Neuron (in vitro differentiated cells): ENCODE measurements around the gene SLX4.

Experiments used
- H2AFZ ChIP-seq: one replicate; pipeline ENCODE4 v1.6.1; 2013; ENCODE audit warnings: low read depth, mild to moderate bottlenecking, inconsistent platforms, low read length, moderate library complexity
- H3K27me3 ChIP-seq: one replicate; pipeline ENCODE4 v1.6.1; 2013; ENCODE audit warnings: low read length; ENCODE audit not compliant: insufficient read depth
- H3K36me3 ChIP-seq: one replicate; pipeline ENCODE4 v1.6.1; 2013; ENCODE audit warnings: low read length; ENCODE audit not compliant: insufficient read depth
- H3K4me1 ChIP-seq: one replicate; pipeline ENCODE4 v1.6.1; 2013; ENCODE audit warnings: low read length; ENCODE audit not compliant: insufficient read depth
- H3K4me3 ChIP-seq: 2 replicates; pipeline ENCODE4 v1.5.1; 2013; ENCODE audit warnings: mild to moderate bottlenecking, low read length, moderate library complexity
- H3K9me3 ChIP-seq: one replicate; pipeline ENCODE4 v1.6.1; 2013; ENCODE audit warnings: low read length

SLX4 gene

DNA sequence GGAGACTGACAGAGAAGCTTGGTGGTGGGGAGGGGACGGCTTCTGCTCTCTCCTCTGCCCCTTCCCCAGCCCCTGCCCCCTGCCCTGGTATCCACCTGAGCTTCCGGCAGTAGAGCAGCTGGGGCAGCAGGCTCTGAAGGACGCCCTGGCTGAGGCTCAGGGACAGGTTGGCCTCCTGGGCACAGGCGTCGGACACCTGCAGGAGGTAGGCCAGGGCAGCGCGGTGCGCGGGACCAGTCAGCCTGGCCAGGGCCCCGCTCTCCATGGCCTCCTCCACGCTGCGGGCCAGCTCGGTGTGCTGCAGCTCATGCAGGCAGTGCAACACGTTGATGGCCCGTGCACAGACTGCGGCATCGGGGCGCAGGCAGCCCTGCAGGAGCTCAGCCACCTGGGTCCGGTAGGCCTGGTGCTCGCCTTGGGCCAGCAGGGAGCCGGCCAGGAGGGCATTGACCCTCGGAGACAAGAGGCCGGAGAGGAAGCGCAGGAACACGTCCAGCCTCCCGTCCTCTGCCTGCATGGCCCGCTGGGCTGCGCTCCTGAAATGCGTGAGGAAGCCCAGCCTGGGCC, 48.4 kb downstream of the SLX4 start:
- no peaks in the 10 kb centered on the region for H3K4me1 ChIP-seq
- H3K4me3 ChIP-seq, result no peak overlapping the region
- peaks cover 7% of the 10 kb centered on the region for H3K9me3 ChIP-seq
- no peak overlapping the region for H2AFZ ChIP-seq
- no peaks in the 10 kb centered on the region for H3K36me3 ChIP-seq
- H3K27me3 ChIP-seq, result no peaks in the 10 kb centered on the region

DNA sequence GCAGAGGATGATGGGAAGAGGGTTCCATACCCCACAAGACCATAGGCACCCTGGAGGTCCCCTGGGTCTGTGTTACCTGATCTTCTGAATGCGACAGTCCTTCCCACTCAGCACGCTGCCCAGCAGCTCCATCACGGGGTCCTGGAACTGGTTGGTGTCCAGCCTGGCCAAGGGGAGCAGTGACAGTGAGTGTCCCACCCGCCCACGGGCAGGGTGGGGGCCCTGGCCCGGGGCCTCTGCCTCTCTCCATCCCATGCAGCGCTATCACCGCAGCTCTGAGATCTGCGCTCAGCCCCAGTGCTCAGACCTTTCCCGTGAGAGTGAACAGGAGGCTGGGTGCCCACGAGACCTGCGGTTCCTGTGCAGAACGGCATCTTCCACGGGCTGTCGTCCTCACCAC, 49.8 kb downstream of the SLX4 start:
- Histone ChIP-seq H2AFZ (no peak overlapping the region), H3K9me3 (peaks cover 7% of the 10 kb centered on the region), H3K4me1 (no peaks in the 10 kb centered on the region), H3K27me3 (no peaks in the 10 kb centered on the region), H3K36me3 (no peaks in the 10 kb centered on the region), H3K4me3 (no peak overlapping the region)

DNA sequence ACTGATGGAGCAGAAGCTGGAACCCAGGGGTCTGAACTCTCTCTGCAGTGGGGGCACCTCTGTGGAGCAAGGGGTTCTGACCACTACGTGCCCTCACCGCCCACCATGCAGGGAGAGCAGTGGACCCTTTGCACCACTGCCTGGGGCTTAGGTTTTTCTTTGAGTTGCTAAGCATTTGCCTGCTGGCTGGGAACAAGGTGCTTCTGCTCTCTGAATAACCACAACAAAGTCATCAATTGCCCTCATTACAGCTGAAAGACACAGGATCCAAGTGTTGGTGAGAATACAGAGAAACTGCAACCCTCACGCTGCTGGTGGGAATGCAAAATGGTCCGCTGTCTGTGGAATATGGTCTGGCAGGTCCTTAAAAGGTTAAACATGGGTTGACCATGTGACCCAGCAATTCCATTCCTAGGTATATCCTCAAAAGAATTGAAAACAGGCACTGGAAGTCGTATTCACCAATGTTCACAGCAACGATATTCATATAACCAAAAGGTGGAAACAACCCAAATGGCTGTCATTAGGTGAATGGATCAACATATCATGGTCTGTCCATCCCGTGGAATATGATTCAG, 57.0 kb downstream of the SLX4 start:
- Histone ChIP-seq H3K27me3 (no peaks in the 10 kb centered on the region), H2AFZ (no peak overlapping the region), H3K36me3 (no peaks in the 10 kb centered on the region), H3K4me3 (no peak overlapping the region), H3K4me1 (peaks cover 4% of the 10 kb centered on the region), H3K9me3 (no peaks in the 10 kb centered on the region)

DNA sequence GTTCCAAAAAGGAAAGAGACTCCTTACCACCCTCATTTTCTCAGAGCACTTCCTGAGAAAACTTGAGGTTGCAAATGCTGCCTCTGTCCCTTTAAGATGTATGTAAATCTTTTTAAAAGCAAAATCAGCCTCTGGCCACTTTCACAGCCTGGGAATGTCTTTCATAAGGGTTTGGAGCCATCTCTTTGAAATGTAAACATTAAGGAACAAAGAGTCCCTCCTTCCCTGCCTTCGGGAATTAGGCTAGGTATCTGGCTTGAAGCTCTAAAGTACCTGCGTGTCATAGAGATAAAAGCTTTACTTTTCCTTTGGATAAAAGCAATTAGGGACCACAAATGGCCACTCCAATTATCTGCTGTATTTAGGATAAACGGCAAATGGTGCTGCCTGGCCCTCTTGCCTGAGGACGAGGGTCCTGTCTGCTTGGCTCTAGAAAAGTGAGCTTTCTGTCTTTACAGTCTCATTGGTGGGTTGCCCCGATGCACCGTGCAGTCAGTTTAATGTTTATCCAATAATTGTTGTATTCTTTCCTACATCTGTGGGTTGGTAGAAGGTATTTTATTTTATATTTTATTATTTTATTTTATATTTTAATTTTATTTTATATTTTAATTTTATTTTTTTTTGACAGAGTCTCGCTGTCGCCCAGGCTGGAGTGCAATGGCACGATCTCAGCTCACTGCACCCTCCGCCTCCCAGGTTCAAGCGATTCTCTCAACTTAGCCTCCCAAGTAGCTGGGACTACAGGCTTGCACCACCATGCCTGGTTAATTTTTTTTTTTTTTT, 58.1 kb downstream of the SLX4 start:
- Histone ChIP-seq H3K4me1 (peaks cover 4% of the 10 kb centered on the region), H3K36me3 (no peaks in the 10 kb centered on the region), H2AFZ (no peak overlapping the region), H3K4me3 (no peak overlapping the region), H3K9me3 (no peaks in the 10 kb centered on the region), H3K27me3 (no peaks in the 10 kb centered on the region)

DNA sequence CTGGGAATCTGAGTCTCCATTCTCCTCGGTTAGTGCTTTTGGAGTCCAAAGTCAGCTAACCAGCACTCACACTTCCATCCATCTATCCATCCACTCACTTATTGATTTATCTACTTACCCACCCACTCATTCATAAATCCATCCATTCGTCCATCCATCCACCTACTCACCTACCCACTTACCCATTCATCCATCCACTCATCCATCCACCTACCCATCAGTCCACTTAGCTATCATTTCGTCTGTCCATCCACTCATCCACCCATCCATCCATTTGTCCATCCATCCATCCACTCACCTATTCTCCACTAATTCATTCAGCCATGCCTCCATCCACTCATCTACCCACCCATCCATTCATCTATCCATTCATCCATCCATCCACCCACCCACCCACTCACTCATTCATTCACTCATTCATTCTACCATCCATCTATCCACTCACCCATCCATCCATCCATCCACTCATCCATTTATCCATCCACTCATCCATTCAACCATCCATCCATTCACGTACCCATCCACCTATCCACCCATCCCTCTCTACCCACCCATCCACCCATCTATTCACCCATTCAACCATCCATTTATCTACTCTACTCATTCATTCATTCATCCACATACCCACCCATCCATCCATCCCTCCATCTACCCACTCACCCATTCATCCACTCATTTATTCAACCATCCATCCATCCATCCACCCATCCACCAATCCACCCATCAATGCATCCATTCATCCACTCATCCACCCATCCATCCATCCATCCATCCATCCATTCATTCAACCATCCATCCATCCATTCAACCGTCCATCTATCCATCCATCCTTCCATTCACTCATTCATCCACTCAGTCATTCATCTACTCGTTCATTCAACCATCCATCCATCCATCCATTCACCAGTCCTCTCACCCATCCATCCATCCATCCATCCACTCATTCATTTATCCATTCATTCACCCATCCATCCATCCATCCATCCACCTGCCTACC, 60.3 kb downstream of the SLX4 start:
- Histone ChIP-seq H2AFZ (no peak overlapping the region), H3K27me3 (no peaks in the 10 kb centered on the region), H3K36me3 (no peaks in the 10 kb centered on the region), H3K4me1 (peaks cover 4% of the 10 kb centered on the region), H3K9me3 (no peaks in the 10 kb centered on the region), H3K4me3 (no peak overlapping the region)

DNA sequence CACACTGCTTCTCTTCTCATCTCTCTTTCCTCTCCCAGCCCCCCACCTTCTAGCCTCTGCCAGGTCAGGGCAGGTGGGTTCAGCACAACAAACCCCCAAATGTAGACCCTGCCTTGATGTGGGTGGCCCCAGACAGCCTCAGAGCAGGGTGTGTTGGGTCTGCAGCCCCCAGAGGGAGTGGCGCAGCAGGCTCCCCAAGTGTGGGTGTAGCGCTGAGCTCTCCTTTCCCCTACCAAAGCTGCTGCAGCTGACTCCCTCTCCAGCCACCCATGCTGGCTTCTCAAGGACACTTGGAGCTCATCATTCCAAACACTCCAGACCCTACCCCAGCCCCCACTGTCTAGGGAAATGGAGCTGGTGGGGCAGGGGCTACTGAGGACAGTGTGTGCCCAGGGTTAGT, 61.5 kb downstream of the SLX4 start:
- Histone ChIP-seq H3K4me3 (no peak overlapping the region), H3K4me1 (peaks cover 4% of the 10 kb centered on the region), H3K36me3 (no peaks in the 10 kb centered on the region), H3K27me3 (no peaks in the 10 kb centered on the region), H2AFZ (no peak overlapping the region), H3K9me3 (no peaks in the 10 kb centered on the region)

DNA sequence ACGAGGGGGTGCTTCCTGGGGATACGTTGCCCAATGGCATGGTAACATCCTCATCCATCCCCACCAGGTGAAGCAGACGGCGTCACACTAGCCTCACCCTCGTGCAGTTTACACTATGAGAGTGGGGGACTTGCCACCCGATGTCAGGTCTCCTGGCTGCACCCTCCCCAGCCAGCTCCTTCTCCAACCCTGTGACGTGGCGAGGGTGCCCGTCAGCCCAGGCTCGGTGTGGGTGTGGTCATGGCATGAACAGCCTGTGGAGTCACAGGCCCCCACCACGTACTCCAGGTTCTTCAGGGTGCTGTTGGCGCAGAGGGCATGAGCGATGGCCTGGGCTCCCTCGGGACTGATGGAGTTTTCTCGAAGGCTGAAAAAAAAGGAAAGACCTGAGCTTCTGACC, 62.5 kb downstream of the SLX4 start:
- Histone ChIP-seq H3K4me3 (no peak overlapping the region), H3K4me1 (peaks cover 4% of the 10 kb centered on the region), H3K36me3 (no peaks in the 10 kb centered on the region), H2AFZ (no peak overlapping the region), H3K9me3 (no peaks in the 10 kb centered on the region), H3K27me3 (no peaks in the 10 kb centered on the region)

DNA sequence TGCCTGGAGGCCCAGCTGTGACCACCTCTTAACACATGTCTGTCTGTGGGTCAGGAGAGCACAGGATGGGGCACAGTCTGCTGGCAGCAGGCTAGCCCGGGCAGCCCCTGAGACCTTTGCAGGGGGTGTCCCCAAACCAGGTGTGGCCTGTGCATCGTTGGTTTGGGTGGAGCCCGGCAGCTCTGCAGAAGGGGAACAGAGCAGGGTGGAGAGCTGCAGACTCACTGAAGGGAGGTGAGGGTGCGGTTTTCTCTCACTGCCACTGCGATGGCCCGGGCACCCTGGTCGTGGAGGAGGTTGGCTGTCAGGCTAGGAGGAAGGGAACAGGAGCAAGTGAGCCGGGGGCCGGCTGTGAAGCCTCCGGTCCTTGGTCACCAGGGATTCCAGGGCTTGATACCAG, 63.0 kb downstream of the SLX4 start:
- Histone ChIP-seq H3K4me1 (peaks cover 4% of the 10 kb centered on the region), H3K9me3 (no peaks in the 10 kb centered on the region), H3K27me3 (no peaks in the 10 kb centered on the region), H3K36me3 (no peaks in the 10 kb centered on the region), H3K4me3 (no peak overlapping the region), H2AFZ (no peak overlapping the region)

DNA sequence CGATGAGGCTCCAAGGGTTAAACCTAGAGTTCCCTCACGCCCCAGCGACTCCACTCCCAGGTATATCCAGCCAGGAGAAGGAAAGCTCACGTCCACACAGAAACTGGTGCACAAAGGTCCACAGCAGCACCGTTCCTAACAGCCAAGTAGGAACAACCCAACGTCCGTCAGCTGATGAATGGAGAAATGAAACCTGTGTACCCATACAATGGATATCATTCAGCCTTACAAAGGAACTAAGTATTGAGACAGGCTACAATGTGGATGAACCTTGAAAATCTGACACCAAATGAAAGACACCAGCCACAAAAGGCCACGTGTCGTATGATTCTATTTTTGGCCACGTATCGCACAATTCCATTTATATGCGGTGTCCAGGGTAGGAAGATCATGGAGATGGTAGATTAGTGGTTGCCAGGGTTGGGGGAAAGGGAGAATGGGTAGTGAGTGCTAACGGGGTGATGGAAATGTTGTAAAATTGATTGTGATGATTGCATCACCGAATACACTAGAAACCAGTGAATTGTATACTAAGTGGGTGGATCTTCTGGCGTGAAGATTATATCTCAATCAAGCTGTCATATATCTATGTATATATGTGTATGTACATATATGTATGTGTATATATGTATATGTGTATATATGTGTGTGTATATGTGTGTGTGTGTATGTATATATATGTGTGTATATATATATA, 64.3 kb downstream of the SLX4 start:
- Histone ChIP-seq H3K27me3 (no peaks in the 10 kb centered on the region), H2AFZ (no peak overlapping the region), H3K4me3 (no peak overlapping the region), H3K9me3 (no peaks in the 10 kb centered on the region), H3K4me1 (no peaks in the 10 kb centered on the region), H3K36me3 (no peaks in the 10 kb centered on the region)

DNA sequence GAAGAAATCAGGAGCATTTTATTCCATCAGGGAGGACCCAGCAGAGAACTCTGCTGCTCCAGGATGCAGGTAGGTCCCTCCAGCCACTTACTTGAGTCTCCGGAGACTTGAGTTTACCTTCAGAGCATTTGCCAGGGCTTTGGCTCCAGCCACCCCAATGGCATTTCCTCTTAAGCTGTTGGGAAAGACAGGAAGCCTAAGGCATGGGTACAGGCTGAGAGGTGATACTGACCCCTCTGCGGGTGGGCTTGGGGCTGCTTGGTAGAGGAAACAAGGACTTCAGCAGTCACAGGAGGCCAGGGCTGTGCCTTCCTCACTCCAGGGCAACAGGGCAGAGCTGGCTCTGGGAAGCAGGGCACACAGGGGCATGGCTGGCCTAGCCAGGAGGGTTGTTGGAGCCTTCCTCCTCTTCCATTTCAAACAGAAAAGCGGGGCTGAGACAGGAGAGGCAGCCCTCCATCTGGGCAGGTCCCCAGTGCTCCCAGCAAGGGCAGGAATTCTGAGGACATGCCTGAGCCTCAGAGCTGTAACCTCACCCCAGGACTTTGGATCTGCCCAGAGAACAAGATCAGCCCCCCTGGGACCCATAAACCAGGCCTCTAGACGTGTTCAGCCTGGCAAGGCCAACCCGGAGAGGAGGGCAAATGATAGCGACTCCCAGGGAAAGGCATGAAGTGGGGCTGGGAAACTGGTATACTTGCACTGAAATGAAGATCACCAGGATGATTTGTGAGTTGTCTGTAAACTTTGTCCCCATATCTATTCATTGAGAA, 68.6 kb downstream of the SLX4 start:
- no peaks in the 10 kb centered on the region for H3K27me3 ChIP-seq
- H3K4me3 ChIP-seq, result no peak overlapping the region
- no peaks in the 10 kb centered on the region for H3K9me3 ChIP-seq
- H2AFZ ChIP-seq, result no peak overlapping the region
- no peaks in the 10 kb centered on the region for H3K4me1 ChIP-seq
- H3K36me3 ChIP-seq, result peaks cover 10% of the 10 kb centered on the region

DNA sequence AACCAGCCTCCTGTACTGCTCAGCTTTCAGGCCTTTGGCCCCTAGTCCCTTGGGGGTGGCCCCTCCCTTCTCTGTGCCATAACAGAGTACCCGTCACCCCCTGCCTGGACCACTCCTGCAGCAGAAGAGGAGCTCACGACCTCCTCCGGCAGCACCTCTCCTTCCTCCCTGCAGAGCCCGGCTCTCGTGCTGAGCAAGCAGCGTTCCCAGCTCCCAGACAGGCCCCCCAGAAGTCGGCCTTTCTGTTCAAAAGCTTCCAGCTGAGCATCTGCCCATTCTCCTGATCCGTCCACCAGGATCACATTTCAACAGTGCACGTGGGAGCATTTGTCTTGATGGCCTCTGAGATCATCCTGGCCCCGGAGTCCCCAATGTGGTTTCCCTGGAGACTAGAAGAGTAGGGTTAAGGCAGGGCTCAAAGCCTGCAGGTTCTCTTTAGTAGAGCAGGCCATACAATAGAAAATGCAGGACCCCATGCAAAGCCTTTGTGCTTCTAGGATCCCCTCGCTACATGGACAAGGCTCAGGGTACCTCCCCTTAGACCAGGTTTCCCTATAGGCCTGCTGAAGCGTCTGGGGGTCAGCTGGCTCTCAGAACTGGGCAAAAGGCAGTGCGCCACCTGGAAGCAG, 69.8 kb downstream of the SLX4 start:
- Histone ChIP-seq H2AFZ (no peak overlapping the region), H3K36me3 (peaks cover 15% of the 10 kb centered on the region), H3K9me3 (no peaks in the 10 kb centered on the region), H3K4me3 (no peak overlapping the region), H3K27me3 (no peaks in the 10 kb centered on the region), H3K4me1 (no peaks in the 10 kb centered on the region)

DNA sequence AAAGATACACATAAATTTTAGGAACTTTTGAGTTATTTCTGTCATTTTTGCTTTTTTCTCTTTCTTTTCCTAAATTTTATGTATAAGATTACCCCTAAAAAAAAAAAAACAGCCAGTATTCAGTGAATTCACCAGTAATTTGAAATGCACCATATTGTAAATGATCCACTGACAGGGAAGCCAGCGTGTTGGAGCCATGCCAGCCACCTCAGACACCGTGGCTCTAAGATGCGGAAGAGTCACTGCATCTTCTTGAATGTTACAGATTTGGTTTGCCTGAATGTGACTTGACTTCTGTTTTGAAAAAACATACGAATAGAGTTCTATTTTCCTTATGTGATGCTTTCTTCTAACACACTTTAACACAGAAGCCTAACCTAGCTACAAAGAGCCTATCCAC, 73.2 kb downstream of the SLX4 start:
- no peaks in the 10 kb centered on the region for H3K4me1 ChIP-seq
- H3K36me3 ChIP-seq, result peaks cover 46% of the 10 kb centered on the region
- no peak overlapping the region for H3K4me3 ChIP-seq
- H3K9me3 ChIP-seq, result no peaks in the 10 kb centered on the region
- no peak overlapping the region for H2AFZ ChIP-seq
- H3K27me3 ChIP-seq, result no peaks in the 10 kb centered on the region
